Activated CD4-positive, alpha-beta T cell treated with anti-CD3 and anti-CD28 coated beads, Interleukin-2, amount 50 U/mL, for 4 hours (primary cell): ENCODE results near the gene FRMPD2.
"Not testable (repeated sequence)": the region's sequence is repeated elsewhere in the genome, so short reads cannot be mapped to it uniquely, and the experiment has no call there.

Experiments used
- DNase-seq, 2 experiments: peaks; one replicate each; pipeline ENCODE4 v3.0.0-alpha.2; 2020

The FRMPD2 gene

GRCh38 chr10:48232717-48233447 is 41.6 kb downstream of the FRMPD2 start:
- DNase-seq, result no peak

GRCh38 chr10:48231699-48232315 is 42.7 kb downstream of the FRMPD2 start:
- no peak for DNase-seq

- DNase-seq, result no peak
Measured at GRCh38 chr10:48231178-48231577, 43.3 kb downstream of the FRMPD2 start.

- DNase-seq, result no peak
Measured at GRCh38 chr10:48227213-48227612, 47.3 kb downstream of the FRMPD2 start.

GRCh38 chr10:48224979-48225560 is 49.4 kb downstream of the FRMPD2 start:
- DNase-seq, result no peak

- no peak for DNase-seq
Measured at GRCh38 chr10:48224296-48224695, 50.2 kb downstream of the FRMPD2 start.

- DNase-seq, result no peak
Measured at GRCh38 chr10:48221814-48222213, 52.7 kb downstream of the FRMPD2 start.

GRCh38 chr10:48221031-48221430 is 53.5 kb downstream of the FRMPD2 start:
- not testable (repeated sequence) for DNase-seq

GRCh38 chr10:48219194-48219593 is 55.3 kb downstream of the FRMPD2 start:
- no peak for DNase-seq

- no peak for DNase-seq
Measured at GRCh38 chr10:48216744-48217143, 57.8 kb downstream of the FRMPD2 start.

GRCh38 chr10:48216204-48216505 is 58.3 kb downstream of the FRMPD2 start:
- no peak for DNase-seq

GRCh38 chr10:48215486-48216203 is 58.9 kb downstream of the FRMPD2 start:
- peak in 1 of 2 experiments; percentile 8 for DNase-seq

- DNase-seq, result no peak
Measured at GRCh38 chr10:48214716-48215485, 59.6 kb downstream of the FRMPD2 start.

GRCh38 chr10:48213047-48213446 is 61.4 kb downstream of the FRMPD2 start:
- DNase-seq, result no peak

- DNase-seq, result no peak
Measured at GRCh38 chr10:48211777-48212176, 62.7 kb downstream of the FRMPD2 start.

- no peak for DNase-seq
Measured at GRCh38 chr10:48210966-48211365, 63.5 kb downstream of the FRMPD2 start.

- DNase-seq, result no peak
Measured at GRCh38 chr10:48210391-48210790, 64.1 kb downstream of the FRMPD2 start.

GRCh38 chr10:48209241-48209640 is 65.3 kb downstream of the FRMPD2 start:
- no peak for DNase-seq

- no peak for DNase-seq
Measured at GRCh38 chr10:48207853-48208252, 66.6 kb downstream of the FRMPD2 start.

GRCh38 chr10:48206482-48207250 is 67.8 kb downstream of the FRMPD2 start:
- no peak for DNase-seq

GRCh38 chr10:48205918-48206317 is 68.6 kb downstream of the FRMPD2 start:
- DNase-seq, result no peak
